H9 (cell line): Measurements from ENCODE around the gene RABGAP1. TPM values are rescaled to one million over a fixed set of nuclear protein-coding genes. Genes with fewer than 3 reads are reported as not detected.

Experiments used
- DNase-seq: peaks from one replicate; pipeline ENCODE4 v3.0.0-alpha.2; 2017
- H2AFZ ChIP-seq: one replicate; pipeline ENCODE4 v1.6.1; 2013; ENCODE audit warnings: mild to moderate bottlenecking, low read length, control low read depth, moderate library complexity
- H2AK5ac ChIP-seq: 2 replicates; pipeline ENCODE4 v1.6.1; 2013; ENCODE audit warnings: low read length, control low read depth, mixed read lengths; ENCODE audit not compliant: insufficient read length
- H2BK120ac ChIP-seq: one replicate; pipeline ENCODE4 v1.6.1; 2013; ENCODE audit warnings: low read depth, mild to moderate bottlenecking, low read length, control low read depth, inconsistent platforms; ENCODE audit not compliant: poor library complexity, severe bottlenecking
- H2BK12ac ChIP-seq: 2 replicates; pipeline ENCODE4 v1.6.1; 2013; ENCODE audit warnings: low read length, control low read depth, mixed read lengths, low read depth; ENCODE audit not compliant: insufficient read length
- H2BK15ac ChIP-seq: 2 replicates; pipeline ENCODE4 v1.6.1; 2013; ENCODE audit warnings: low read depth, low read length, control low read depth
- H2BK20ac ChIP-seq: one replicate; pipeline ENCODE4 v1.6.1; 2013; ENCODE audit warnings: low read depth, mild to moderate bottlenecking, low read length, control low read depth, inconsistent platforms; ENCODE audit not compliant: poor library complexity, severe bottlenecking
- H2BK5ac ChIP-seq: 2 replicates; pipeline ENCODE4 v1.6.1; 2013; ENCODE audit warnings: low read length, control low read depth, mixed read lengths; ENCODE audit not compliant: insufficient read length
- H3K14ac ChIP-seq: 2 replicates; pipeline ENCODE4 v1.6.1; 2013; ENCODE audit warnings: low read length, control low read depth; ENCODE audit not compliant: insufficient read depth
- H3K18ac ChIP-seq: 2 replicates; pipeline ENCODE4 v1.6.1; 2013; ENCODE audit warnings: low read depth, mild to moderate bottlenecking, mixed read lengths, low read length, control low read depth; ENCODE audit not compliant: insufficient read length
- H3K23ac ChIP-seq: 2 replicates; pipeline ENCODE4 v1.6.1; 2013; ENCODE audit warnings: low read length, control low read depth, mixed read lengths, low read depth; ENCODE audit not compliant: insufficient read length
- H3K23me2 ChIP-seq: 2 replicates; pipeline ENCODE4 v1.6.1; 2013; ENCODE audit warnings: low read depth, mild to moderate bottlenecking, mixed read lengths, low read length, control low read depth; ENCODE audit not compliant: insufficient read length, poor library complexity, severe bottlenecking
- H3K27ac ChIP-seq: 2 replicates; pipeline ENCODE4 v1.5.1; 2013; ENCODE audit warnings: low read length, control low read depth, mixed read lengths, low read depth; ENCODE audit not compliant: insufficient read length
- H3K27me3 ChIP-seq: 2 replicates; pipeline ENCODE4 v1.6.1; 2013; ENCODE audit warnings: low read length, control low read depth, inconsistent platforms; ENCODE audit not compliant: insufficient read depth
- H3K4ac ChIP-seq: 2 replicates; pipeline ENCODE4 v1.6.1; 2013; ENCODE audit warnings: low read depth, mild to moderate bottlenecking, control low read depth, inconsistent platforms, low read length, moderate library complexity
- H3K4me1 ChIP-seq: 2 replicates; pipeline ENCODE4 v1.6.1; 2013; ENCODE audit warnings: low read length, control low read depth, inconsistent platforms; ENCODE audit not compliant: insufficient read depth
- H3K4me2 ChIP-seq: 2 replicates; pipeline ENCODE4 v1.6.1; 2013; ENCODE audit warnings: low read length, control low read depth, mixed read lengths; ENCODE audit not compliant: insufficient read length, insufficient read depth
- H3K56ac ChIP-seq: 2 replicates; pipeline ENCODE4 v1.6.1; 2013; ENCODE audit warnings: low read depth, mild to moderate bottlenecking, mixed read lengths, low read length, control low read depth; ENCODE audit not compliant: insufficient read length
- H3K79me1 ChIP-seq: 2 replicates; pipeline ENCODE4 v1.6.1; 2013; ENCODE audit warnings: low read depth, mild to moderate bottlenecking, moderate library complexity, low read length, control low read depth, inconsistent platforms; ENCODE audit not compliant: insufficient read depth, poor library complexity, severe bottlenecking
- H3K79me2 ChIP-seq: 2 replicates; pipeline ENCODE4 v1.6.1; 2013; ENCODE audit warnings: low read length, control low read depth, inconsistent platforms; ENCODE audit not compliant: insufficient read depth
- H3K9ac ChIP-seq: 2 replicates; pipeline ENCODE4 v1.6.1; 2013; ENCODE audit warnings: low read length, control low read depth, mixed read lengths; ENCODE audit not compliant: insufficient read length; ENCODE audit errors: extremely low read depth
- H3K9me3 ChIP-seq: one replicate; pipeline ENCODE4 v1.6.1; 2013; ENCODE audit warnings: low read depth, low read length, inconsistent platforms; ENCODE audit not compliant: control insufficient read depth
- H3T11ph ChIP-seq: one replicate; pipeline ENCODE4 v1.6.1; 2013; ENCODE audit warnings: mild to moderate bottlenecking, low read length, control low read depth, inconsistent platforms
- H4K20me1 ChIP-seq: one replicate; pipeline ENCODE4 v1.6.1; 2013; ENCODE audit not compliant: control insufficient read depth, insufficient read length, insufficient read depth
- H4K5ac ChIP-seq: 2 replicates; pipeline ENCODE4 v1.6.1; 2013; ENCODE audit warnings: low read depth, mild to moderate bottlenecking, mixed read lengths, low read length, control low read depth; ENCODE audit not compliant: insufficient read length
- H4K8ac ChIP-seq: replicated peaks from 2 replicates; pipeline ENCODE4 v1.6.1; 2013; ENCODE audit warnings: low read length, control low read depth, mixed read lengths, low read depth; ENCODE audit not compliant: insufficient read length
- H4K91ac ChIP-seq: 2 replicates; pipeline ENCODE4 v1.6.1; 2013; ENCODE audit warnings: low read depth, mild to moderate bottlenecking, moderate library complexity, mixed read lengths, low read length, control low read depth; ENCODE audit not compliant: insufficient read length
- H3K27ac Mint-ChIP-seq, 3 experiments: 2 replicates in 2 of 3; 3 replicates in 1 of 3; pipeline ENCODE4 v1.8.0; 2020 to 2021; ENCODE audit warnings: mixed read lengths in 3 of 3, mild to moderate bottlenecking in 1 of 3, moderate library complexity in 1 of 3
- H3K27me3 Mint-ChIP-seq: 2 replicates; pipeline ENCODE4 v1.8.0; 2021; ENCODE audit warnings: low read depth, mild to moderate bottlenecking, moderate library complexity, mixed read lengths
- H3K36me3 Mint-ChIP-seq, 3 experiments: 2 replicates in 2 of 3; 3 replicates in 1 of 3; pipeline ENCODE4 v1.8.0; 2020 to 2021; ENCODE audit warnings: low read depth in 3 of 3, mixed read lengths in 3 of 3; ENCODE audit not compliant: insufficient read depth in 1 of 3
- H3K4me1 Mint-ChIP-seq, 2 experiments: 2 replicates each; pipeline ENCODE4 v1.8.0; 2020; ENCODE audit warnings: mixed read lengths in 2 of 2
- H3K4me3 Mint-ChIP-seq, 2 experiments: 2 replicates in 1 of 2; 3 replicates in 1 of 2; pipeline ENCODE4 v1.8.0; 2020 to 2021; ENCODE audit warnings: mild to moderate bottlenecking in 2 of 2, mixed read lengths in 2 of 2, moderate library complexity in 1 of 2
- H3K9me3 Mint-ChIP-seq, 2 experiments: 2 replicates in 1 of 2; 3 replicates in 1 of 2; pipeline ENCODE4 v1.8.0; 2020; ENCODE audit warnings: mild to moderate bottlenecking in 2 of 2, mixed read lengths in 2 of 2, moderate library complexity in 1 of 2
- WGBS: extraction: QIAGEN DNeasy Blood & Tissue Kit; methylation state at CpG from one replicate; pipeline ENCODE4 v1.1.7; 2013; ENCODE audit warnings: missing lambda C conversion rate, low lambda C conversion rate, mixed read lengths; ENCODE audit not compliant: insufficient read length; ENCODE audit errors: extremely low coverage; 5-methylcytosine and 5-hydroxymethylcytosine counted together
- total RNA-seq: library from RNA; stranded (reverse); gene quantifications from 2 replicates; pipeline ENCODE4 v1.2.1, GENCODE V29; 2021
- TF ChIP-seq, protein P1 (sequence below): fragments of 200-600 bp; sonication (generic); conservative IDR thresholded peaks from 3 replicates; pipeline ENCODE4 v1.8.0; 2021; ENCODE audit warnings: antibody characterized with exemption, mild to moderate bottlenecking

Gene RABGAP1
- total RNA-seq, 1 experiment from 2014 or later, result 31.6 TPM

DNA sequence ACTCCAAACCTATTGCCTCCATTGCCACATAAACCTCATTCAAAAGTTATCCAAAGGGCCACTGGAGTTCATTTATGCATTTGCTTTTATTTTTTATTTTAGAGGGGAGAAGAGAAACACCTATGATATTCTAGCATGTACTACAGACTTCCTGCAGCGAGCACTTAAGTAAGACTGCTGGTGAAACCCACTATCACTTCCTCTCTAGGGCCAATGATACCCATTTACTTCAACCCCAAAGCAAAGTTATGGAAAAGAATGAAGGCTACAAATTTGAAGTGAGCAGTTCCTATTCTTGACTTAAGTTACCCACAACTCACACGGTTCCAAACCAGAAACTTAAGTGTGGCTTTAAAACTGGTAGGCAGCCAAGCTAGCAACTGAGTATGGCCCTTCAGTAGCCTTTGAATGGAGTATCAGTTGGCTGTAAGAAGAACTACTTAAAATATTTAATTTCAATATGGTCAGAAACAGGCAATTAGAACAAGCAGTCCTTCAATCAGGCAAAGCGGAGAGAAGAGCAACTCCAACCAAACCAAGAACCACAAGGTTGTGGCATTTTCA is 186.8 kb downstream of the RABGAP1 start:
- Histone ChIP-seq H2BK120ac (no peak overlapping the region), H2BK12ac (no peak overlapping the region), H3K27me3 (no peaks in the 10 kb centered on the region), H4K91ac (no peak overlapping the region), H3K23me2 (no peaks in the 10 kb centered on the region), H4K5ac (no peak overlapping the region), H4K20me1 (no peaks in the 10 kb centered on the region), H3K4ac (no peak overlapping the region), H3K56ac (no peak overlapping the region), H2BK15ac (no peak overlapping the region), H3K4me1 (no peaks in the 10 kb centered on the region), H3K18ac (no peak overlapping the region), H4K8ac (no peak overlapping the region), H3K9me3 (no peaks in the 10 kb centered on the region), H3K27ac (no peak overlapping the region), H2AK5ac (no peak overlapping the region), H2BK5ac (no peak overlapping the region), H3K79me1 (no peaks in the 10 kb centered on the region), H3T11ph (no peak overlapping the region), H2BK20ac (no peak overlapping the region), H3K14ac (no peak overlapping the region), H3K79me2 (no peaks in the 10 kb centered on the region), H2AFZ (no peak overlapping the region), H3K23ac (no peak overlapping the region), H3K4me2 (no peak overlapping the region), H3K9ac (no peak overlapping the region)
- no CpG with 5 or more reads among the region's 3 CpGs for WGBS
- Mint-ChIP-seq H3K36me3 (peaks cover 7 to 17% (median 12%) of the 10 kb centered on the region in 3 experiments; a peak in 6 of 7 replicates), H3K9me3 (no peaks in the 10 kb centered on the region), H3K27me3 (no peaks in the 10 kb centered on the region), H3K4me3 (no peak overlapping the region), H3K27ac (no peak overlapping the region), H3K4me1 (peaks cover 15 to 33% of the 10 kb centered on the region in 2 experiments)
- DNase-seq, result no peak
- TF ChIP-seq, protein P1, sequence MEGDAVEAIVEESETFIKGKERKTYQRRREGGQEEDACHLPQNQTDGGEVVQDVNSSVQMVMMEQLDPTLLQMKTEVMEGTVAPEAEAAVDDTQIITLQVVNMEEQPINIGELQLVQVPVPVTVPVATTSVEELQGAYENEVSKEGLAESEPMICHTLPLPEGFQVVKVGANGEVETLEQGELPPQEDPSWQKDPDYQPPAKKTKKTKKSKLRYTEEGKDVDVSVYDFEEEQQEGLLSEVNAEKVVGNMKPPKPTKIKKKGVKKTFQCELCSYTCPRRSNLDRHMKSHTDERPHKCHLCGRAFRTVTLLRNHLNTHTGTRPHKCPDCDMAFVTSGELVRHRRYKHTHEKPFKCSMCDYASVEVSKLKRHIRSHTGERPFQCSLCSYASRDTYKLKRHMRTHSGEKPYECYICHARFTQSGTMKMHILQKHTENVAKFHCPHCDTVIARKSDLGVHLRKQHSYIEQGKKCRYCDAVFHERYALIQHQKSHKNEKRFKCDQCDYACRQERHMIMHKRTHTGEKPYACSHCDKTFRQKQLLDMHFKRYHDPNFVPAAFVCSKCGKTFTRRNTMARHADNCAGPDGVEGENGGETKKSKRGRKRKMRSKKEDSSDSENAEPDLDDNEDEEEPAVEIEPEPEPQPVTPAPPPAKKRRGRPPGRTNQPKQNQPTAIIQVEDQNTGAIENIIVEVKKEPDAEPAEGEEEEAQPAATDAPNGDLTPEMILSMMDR, result no peak
